ENCODE data around the gene CDH8. TPM values are rescaled to one million over a fixed set of nuclear protein-coding genes. Genes with fewer than 3 reads are reported as not detected.
"Not testable (repeated sequence)": the region's sequence is repeated elsewhere in the genome, so short reads cannot be mapped to it uniquely, and the experiment has no call there.

Gene CDH8
- total and polyA plus RNA-seq, 9 donors: 0.42 to 2.9 (median 1.5) TPM

DNA sequence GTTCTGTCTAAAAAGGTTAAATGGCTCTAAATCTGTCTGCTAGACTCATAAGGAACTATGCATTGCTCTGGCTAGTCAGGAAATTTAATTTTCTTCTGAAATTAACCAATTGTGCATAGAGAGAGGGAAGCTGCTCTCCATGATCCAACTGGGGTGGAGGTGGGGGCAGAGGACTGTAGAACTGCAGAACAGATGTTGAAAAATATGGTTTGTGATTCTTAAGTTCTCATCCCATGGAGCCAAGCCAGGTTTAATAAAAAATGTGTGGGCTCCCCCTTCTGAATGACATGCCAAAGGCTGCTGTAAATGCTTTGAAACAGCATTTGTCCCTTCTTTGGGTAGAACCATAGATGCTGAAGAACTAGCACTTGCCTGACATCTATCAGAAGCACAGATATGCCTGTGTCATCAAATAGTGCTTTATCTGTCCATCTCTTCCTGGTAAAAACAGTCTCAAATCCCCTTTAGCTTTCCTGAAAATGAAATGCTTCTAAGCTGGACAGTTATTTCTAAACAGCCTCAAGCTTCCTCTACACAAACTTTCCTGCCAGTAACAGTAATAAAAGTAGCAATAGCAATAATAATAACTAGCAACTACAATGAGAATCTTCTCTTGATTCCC is 221.4 kb downstream of the CDH8 start:
- no peak for DNase-seq
- Histone ChIP-seq H3K27me3 (no peaks in the 10 kb centered on the region), H3K4me1 (ENCODE audit: insufficient read depth) (no peaks in the 10 kb centered on the region), H3K36me3 (no peaks in the 10 kb centered on the region), H3K9me3 (no peaks in the 10 kb centered on the region), H3K27ac (no peak overlapping the region), H3K4me3 (no peak overlapping the region)
- no peak for TF ChIP-seq EP300 (IDR thresholded peaks at IDR 0.05)
- no peak for TF ChIP-seq POLR2A (IDR thresholded peaks at IDR 0.05)
- TF ChIP-seq, protein P1, sequence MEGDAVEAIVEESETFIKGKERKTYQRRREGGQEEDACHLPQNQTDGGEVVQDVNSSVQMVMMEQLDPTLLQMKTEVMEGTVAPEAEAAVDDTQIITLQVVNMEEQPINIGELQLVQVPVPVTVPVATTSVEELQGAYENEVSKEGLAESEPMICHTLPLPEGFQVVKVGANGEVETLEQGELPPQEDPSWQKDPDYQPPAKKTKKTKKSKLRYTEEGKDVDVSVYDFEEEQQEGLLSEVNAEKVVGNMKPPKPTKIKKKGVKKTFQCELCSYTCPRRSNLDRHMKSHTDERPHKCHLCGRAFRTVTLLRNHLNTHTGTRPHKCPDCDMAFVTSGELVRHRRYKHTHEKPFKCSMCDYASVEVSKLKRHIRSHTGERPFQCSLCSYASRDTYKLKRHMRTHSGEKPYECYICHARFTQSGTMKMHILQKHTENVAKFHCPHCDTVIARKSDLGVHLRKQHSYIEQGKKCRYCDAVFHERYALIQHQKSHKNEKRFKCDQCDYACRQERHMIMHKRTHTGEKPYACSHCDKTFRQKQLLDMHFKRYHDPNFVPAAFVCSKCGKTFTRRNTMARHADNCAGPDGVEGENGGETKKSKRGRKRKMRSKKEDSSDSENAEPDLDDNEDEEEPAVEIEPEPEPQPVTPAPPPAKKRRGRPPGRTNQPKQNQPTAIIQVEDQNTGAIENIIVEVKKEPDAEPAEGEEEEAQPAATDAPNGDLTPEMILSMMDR (IDR thresholded peaks at IDR 0.05): no peak
- intact Hi-C loops (cut with DNase I): no loop called here

DNA sequence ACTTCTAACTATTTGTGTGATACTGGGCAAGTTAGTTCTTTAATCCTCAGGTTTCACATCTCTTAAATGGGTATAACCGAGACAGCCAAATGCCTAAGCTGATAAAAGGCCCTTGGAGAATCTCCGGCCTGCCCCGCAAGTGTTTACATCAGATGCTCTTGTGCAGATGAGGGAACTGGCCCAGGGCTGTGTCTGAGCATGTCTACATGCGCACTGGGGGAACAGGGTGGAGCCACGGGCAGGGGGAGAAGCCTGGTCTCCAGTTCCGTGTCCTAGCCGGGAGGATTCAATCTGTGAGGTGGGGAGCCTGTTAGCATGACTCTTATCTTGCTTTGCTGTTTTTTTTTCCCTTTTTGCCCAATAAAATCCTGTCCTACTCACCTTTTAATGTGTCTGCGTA is 222.9 kb downstream of the CDH8 start:
- Histone ChIP-seq H3K27me3 (no peaks in the 10 kb centered on the region), H3K9me3 (no peaks in the 10 kb centered on the region), H3K4me1 (ENCODE audit: insufficient read depth) (no peaks in the 10 kb centered on the region), H3K27ac (no peak overlapping the region), H3K4me3 (no peak overlapping the region), H3K36me3 (no peaks in the 10 kb centered on the region)
- WGBS, 3 donors: 90 to 93% (median 91%) methylated on average over 8 of the region's 8 CpGs
- intact Hi-C loops (cut with DNase I): no loop called here
- DNase-seq: no peak
- no peak for TF ChIP-seq POLR2A (IDR thresholded peaks at IDR 0.05)
- TF ChIP-seq, protein P1 (IDR thresholded peaks at IDR 0.05): no peak
- no peak for TF ChIP-seq EP300 (IDR thresholded peaks at IDR 0.05)

DNA sequence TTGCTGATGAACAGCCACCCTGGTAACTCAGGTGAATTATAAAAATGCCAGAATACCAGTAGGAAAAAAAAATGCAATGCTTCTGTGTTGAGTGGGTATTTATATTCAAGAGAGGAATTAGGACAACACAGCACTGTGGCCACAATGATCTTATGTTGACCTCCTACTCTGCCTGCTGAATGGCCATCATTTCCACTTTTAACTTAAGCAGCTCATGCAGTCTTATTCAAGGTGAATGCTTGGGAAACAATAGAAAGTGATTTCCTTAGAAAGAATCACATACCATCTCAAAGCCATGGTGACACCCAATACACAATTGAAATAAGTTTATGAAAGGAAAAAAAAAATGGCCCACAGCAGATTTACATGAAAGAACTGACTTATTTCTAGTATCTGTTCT is 224.0 kb downstream of the CDH8 start:
- Histone ChIP-seq H3K4me1 (ENCODE audit: insufficient read depth) (no peaks in the 10 kb centered on the region), H3K36me3 (no peaks in the 10 kb centered on the region), H3K27ac (no peak overlapping the region), H3K9me3 (no peaks in the 10 kb centered on the region), H3K27me3 (no peaks in the 10 kb centered on the region), H3K4me3 (no peak overlapping the region)
- TF ChIP-seq, protein P1 (IDR thresholded peaks at IDR 0.05): no peak
- TF ChIP-seq POLR2A (IDR thresholded peaks at IDR 0.05): no peak
- no peak for TF ChIP-seq EP300 (IDR thresholded peaks at IDR 0.05)
- intact Hi-C loops (cut with DNase I): no loop called here
- no peak for DNase-seq

DNA sequence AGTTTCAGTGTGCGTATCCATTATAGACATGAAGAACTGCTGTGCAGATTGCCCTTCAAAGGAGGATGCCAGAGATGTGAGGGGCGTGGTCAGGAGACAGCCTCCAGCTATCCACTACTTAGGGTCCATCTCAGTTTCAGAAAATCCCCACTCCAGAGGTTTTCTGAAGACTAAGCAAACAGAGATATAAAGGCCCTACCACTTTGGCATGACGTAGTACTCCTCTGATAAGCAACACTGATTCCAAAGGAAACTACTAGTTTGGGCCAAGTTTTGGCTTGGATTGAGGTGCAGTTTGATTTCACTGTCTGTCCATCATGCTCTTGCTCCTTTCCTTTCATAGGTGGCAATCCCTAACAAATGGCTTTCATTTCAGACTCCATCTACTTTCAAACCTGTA is 228.7 kb downstream of the CDH8 start:
- no peaks in the 10 kb centered on the region for H3K27me3 ChIP-seq
- no peak overlapping the region for H3K4me3 ChIP-seq
- no peaks in the 10 kb centered on the region for H3K4me1 ChIP-seq (ENCODE audit: insufficient read depth)
- no peak for DNase-seq
- WGBS, 3 donors: 85 to 90% (median 86%) methylated on average over 3 of the region's 3 CpGs
- no peak overlapping the region for H3K27ac ChIP-seq
- TF ChIP-seq EP300 (IDR thresholded peaks at IDR 0.05) (no peak), POLR2A (IDR thresholded peaks at IDR 0.05) (no peak)
- TF ChIP-seq, protein P1 (IDR thresholded peaks at IDR 0.05): no peak
- H3K9me3 ChIP-seq: no peaks in the 10 kb centered on the region
- no peaks in the 10 kb centered on the region for H3K36me3 ChIP-seq
- intact Hi-C loops (cut with DNase I): no loop called here

DNA sequence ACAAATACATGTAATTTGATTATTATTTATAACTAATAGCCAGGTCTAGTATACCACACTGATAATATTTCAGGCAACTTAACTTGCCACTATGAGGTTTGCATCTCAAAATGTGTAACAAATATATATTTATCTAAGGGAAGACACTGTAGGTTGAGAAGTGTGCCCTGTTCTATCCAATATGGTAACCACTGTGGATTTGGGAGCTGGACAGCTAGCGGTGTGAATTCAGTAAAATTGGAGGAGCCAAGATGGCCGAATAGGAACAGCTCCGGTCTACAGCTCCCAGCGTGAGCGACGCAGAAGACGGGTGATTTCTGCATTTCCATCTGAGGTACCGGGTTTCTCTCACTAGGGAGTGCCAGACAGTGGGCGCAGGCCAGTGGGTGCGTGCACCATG is 235.0 kb downstream of the CDH8 start:
- H3K27ac ChIP-seq; H3K27me3 ChIP-seq; H3K9me3 ChIP-seq; H3K4me1 ChIP-seq (ENCODE audit: insufficient read depth); DNase-seq; H3K4me3 ChIP-seq; H3K36me3 ChIP-seq; intact Hi-C loops (cut with DNase I): not testable (repeated sequence)
- WGBS, 3 donors: 92 to 96% (median 96%) methylated on average over 7 to 9 of the region's 10 CpGs
